Measurements from ENCODE around the gene MRPS34.

Gene MRPS34

DNA sequence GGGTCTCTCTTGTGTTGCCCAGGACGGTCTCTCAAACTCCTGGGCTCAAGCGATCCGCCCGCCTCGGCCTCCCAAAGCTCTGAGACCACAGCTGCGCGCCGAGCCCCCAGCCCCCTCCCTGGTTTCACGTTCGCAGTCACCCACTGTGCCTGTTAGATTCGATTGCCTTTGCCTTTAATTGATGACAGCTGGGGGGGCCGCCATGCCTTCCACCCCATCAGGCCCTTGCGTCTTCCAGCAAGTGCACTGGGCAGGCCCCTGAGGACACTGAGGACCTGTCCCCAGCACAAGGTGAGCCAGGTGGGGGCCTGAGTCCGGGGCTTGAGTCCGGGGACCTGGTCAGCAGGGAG, 17.3 kb upstream of the MRPS34 start:
- H3K4me3 ChIP-seq (ENCODE audit: low read depth, low read length), result no peak overlapping the region
- TF ChIP-seq, protein P1, sequence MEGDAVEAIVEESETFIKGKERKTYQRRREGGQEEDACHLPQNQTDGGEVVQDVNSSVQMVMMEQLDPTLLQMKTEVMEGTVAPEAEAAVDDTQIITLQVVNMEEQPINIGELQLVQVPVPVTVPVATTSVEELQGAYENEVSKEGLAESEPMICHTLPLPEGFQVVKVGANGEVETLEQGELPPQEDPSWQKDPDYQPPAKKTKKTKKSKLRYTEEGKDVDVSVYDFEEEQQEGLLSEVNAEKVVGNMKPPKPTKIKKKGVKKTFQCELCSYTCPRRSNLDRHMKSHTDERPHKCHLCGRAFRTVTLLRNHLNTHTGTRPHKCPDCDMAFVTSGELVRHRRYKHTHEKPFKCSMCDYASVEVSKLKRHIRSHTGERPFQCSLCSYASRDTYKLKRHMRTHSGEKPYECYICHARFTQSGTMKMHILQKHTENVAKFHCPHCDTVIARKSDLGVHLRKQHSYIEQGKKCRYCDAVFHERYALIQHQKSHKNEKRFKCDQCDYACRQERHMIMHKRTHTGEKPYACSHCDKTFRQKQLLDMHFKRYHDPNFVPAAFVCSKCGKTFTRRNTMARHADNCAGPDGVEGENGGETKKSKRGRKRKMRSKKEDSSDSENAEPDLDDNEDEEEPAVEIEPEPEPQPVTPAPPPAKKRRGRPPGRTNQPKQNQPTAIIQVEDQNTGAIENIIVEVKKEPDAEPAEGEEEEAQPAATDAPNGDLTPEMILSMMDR (IDR thresholded peaks at IDR 0.05; ENCODE audit: low read depth, low read length), result no peak

GRCh38 chr16:1789643-1790045, 16.7 kb upstream of the MRPS34 start:
- TF ChIP-seq, protein P1 (IDR thresholded peaks at IDR 0.05; ENCODE audit: low read depth, low read length), result no peak
- no peak overlapping the region for H3K4me3 ChIP-seq (ENCODE audit: low read depth, low read length)

DNA sequence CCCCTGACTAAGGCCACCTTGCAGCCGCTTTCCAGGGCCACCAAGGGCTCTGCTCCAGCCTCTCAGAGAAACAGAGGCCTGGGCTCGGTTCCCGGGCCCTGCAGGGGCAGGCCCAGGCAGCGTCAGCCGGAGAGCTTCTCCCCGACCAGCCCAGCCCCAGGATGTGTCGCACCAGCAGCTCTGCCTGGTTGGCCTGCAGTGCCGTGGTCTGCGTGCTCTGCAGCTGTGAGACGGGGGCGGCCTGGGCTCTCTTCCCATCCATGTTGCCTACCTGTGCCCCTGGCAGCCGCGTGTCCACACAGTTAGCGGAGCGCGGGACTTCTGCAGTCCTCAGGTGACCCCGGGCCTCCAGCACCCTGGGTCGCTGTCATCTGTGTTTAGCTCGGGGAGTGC, 15.8 kb upstream of the MRPS34 start:
- TF ChIP-seq, protein P1 (IDR thresholded peaks at IDR 0.05; ENCODE audit: low read depth, low read length), result no peak
- H3K4me3 ChIP-seq (ENCODE audit: low read depth, low read length), result no peak overlapping the region

- TF ChIP-seq, protein P1 (IDR thresholded peaks at IDR 0.05; ENCODE audit: low read depth, low read length), result no peak
Observed at GRCh38 chr16:1788095-1788707, 15.3 kb upstream of the MRPS34 start.

GRCh38 chr16:1787322-1788094, 14.6 kb upstream of the MRPS34 start:
- TF ChIP-seq, protein P1 (IDR thresholded peaks at IDR 0.05; ENCODE audit: low read depth, low read length), result no peak
- no peak overlapping the region for H3K4me3 ChIP-seq (ENCODE audit: low read depth, low read length)

More at GRCh38 chr16:1788095-1788707, 15.3 kb upstream of the MRPS34 start:
- H3K4me3 ChIP-seq (ENCODE audit: low read depth, low read length), result no peak overlapping the region

DNA sequence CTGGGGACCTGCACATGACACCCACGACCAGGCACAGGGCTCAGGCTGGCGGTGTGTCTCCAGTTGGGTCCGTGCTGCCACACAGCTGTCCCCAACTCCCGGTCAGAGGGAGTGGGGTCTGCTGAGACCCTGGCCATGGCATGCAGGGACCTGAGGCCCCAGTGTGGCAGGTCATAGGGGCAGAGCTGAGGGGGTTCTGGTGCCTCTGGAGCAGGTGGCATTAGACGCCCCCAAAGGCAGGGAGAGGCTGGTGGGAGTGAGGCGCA, 14.1 kb upstream of the MRPS34 start:
- no peak overlapping the region for H3K4me3 ChIP-seq (ENCODE audit: low read depth, low read length)
- TF ChIP-seq, protein P1 (IDR thresholded peaks at IDR 0.05; ENCODE audit: low read depth, low read length), result no peak

DNA sequence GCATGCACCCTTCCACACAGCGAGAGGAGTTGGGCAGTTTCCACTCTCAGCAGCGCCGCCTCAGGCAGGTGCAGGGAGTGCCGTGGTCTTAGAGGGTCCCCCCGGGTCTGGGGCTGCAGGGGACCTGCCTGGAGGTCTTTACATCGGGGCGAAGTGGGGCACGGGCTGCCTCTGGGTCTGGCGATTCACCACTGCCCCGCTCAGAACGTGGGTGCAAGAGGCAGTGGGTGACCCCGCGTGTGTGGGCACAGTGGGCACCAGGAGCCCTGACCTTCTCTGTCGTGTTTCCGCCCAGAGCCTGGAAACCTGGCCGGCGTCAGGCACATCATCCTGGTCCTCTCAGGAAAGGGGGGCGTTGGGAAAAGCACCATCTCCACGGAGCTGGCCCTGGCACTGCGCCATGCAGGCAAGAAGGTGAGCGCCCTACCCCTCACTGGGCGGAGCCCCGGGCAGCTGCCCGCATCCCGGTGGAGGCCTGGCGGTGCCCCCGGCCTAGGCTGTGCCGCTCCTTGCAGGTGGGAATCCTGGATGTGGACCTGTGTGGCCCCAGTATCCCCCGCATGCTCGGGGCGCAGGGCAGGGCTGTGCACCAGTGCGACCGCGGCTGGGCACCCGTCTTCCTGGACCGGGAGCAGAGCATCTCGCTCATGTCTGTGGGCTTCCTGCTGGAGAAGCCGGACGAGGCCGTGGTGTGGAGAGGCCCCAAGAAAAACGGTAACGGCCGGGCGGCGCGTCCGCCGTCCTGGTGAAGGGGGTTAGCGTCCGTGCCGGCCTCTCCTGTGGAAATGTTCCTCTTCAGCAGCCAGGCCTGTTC, 13.5 kb upstream of the MRPS34 start:
- no peak overlapping the region for H3K4me3 ChIP-seq (ENCODE audit: low read depth, low read length)
- TF ChIP-seq, protein P1 (IDR thresholded peaks at IDR 0.05; ENCODE audit: low read depth, low read length), result no peak
